ENCODE results near the gene KLF7.
A peak's percentile ranks its signal among the peaks of the same experiment; 100 is the strongest.

KLF7 gene

GRCh38 chr2:207128867-207129266, 36.9 kb downstream of the KLF7 start:
- DNase-seq (ENCODE audit: low read depth in 2 of 2), result no peak

- peak in 1 of 2 experiments; percentile 32 for DNase-seq (ENCODE audit: low read depth in 2 of 2)
Measured at GRCh38 chr2:207126724-207127308, 38.9 kb downstream of the KLF7 start.

GRCh38 chr2:207123776-207124391, 41.9 kb downstream of the KLF7 start:
- no peak for DNase-seq (ENCODE audit: low read depth in 2 of 2)

GRCh38 chr2:207123335-207123744, 42.4 kb downstream of the KLF7 start:
- no peak for DNase-seq (ENCODE audit: low read depth in 2 of 2)

GRCh38 chr2:207122651-207123334, 43.0 kb downstream of the KLF7 start:
- DNase-seq (ENCODE audit: low read depth in 2 of 2), result peak; percentile 8 to 10

- peak; percentile 31 for DNase-seq (ENCODE audit: low read depth in 2 of 2)
Measured at GRCh38 chr2:207121784-207122183, 44.0 kb downstream of the KLF7 start.

GRCh38 chr2:207119048-207119447, 46.7 kb downstream of the KLF7 start:
- DNase-seq (ENCODE audit: low read depth in 2 of 2), result no peak

GRCh38 chr2:207117668-207118067, 48.1 kb downstream of the KLF7 start:
- no peak for DNase-seq (ENCODE audit: low read depth in 2 of 2)

GRCh38 chr2:207115715-207116364, 49.9 kb downstream of the KLF7 start:
- no peak for DNase-seq (ENCODE audit: low read depth in 2 of 2)

GRCh38 chr2:207113414-207113813, 52.3 kb downstream of the KLF7 start:
- DNase-seq (ENCODE audit: low read depth in 2 of 2), result no peak

GRCh38 chr2:207112785-207113184, 53.0 kb downstream of the KLF7 start:
- DNase-seq (ENCODE audit: low read depth in 2 of 2), result no peak

- DNase-seq (ENCODE audit: low read depth in 2 of 2), result no peak
Measured at GRCh38 chr2:207112383-207112782, 53.4 kb downstream of the KLF7 start.

- no peak for DNase-seq (ENCODE audit: low read depth in 2 of 2)
Measured at GRCh38 chr2:207111757-207112156, 54.0 kb downstream of the KLF7 start.

GRCh38 chr2:207110715-207111114, 55.0 kb downstream of the KLF7 start:
- DNase-seq (ENCODE audit: low read depth in 2 of 2), result no peak

GRCh38 chr2:207110310-207110709, 55.4 kb downstream of the KLF7 start:
- DNase-seq (ENCODE audit: low read depth in 2 of 2), result no peak

GRCh38 chr2:207109768-207110167, 56.0 kb downstream of the KLF7 start:
- no peak for DNase-seq (ENCODE audit: low read depth in 2 of 2)

- DNase-seq (ENCODE audit: low read depth in 2 of 2), result no peak
Measured at GRCh38 chr2:207108440-207108839, 57.3 kb downstream of the KLF7 start.

GRCh38 chr2:207107551-207107950, 58.2 kb downstream of the KLF7 start:
- DNase-seq (ENCODE audit: low read depth in 2 of 2), result no peak

GRCh38 chr2:207107131-207107530, 58.6 kb downstream of the KLF7 start:
- no peak for DNase-seq (ENCODE audit: low read depth in 2 of 2)

- DNase-seq (ENCODE audit: low read depth in 2 of 2), result no peak
Measured at GRCh38 chr2:207103132-207103531, 62.6 kb downstream of the KLF7 start.

GRCh38 chr2:207101984-207102383, 63.8 kb downstream of the KLF7 start:
- no peak for DNase-seq (ENCODE audit: low read depth in 2 of 2)

- DNase-seq (ENCODE audit: low read depth in 2 of 2), result no peak
Measured at GRCh38 chr2:207097278-207097677, 68.5 kb downstream of the KLF7 start.

GRCh38 chr2:207095963-207096362, 69.8 kb downstream of the KLF7 start:
- DNase-seq (ENCODE audit: low read depth in 2 of 2), result no peak
